Keratinocyte (primary cell): ENCODE data around the gene TSFM.

Experiments used
- EZH2 ChIP-seq: IDR thresholded peaks from one replicate; pipeline ENCODE4 v1.6.1; 2012; ENCODE audit warnings: inconsistent platforms, mild to moderate bottlenecking, low read length, moderate library complexity
- TF ChIP-seq, protein P1 (sequence below), 3 experiments: IDR thresholded peaks in 1 of 3; conservative IDR thresholded peaks in 1 of 3; optimal IDR thresholded peaks in 1 of 3; 2 replicates in 2 of 3; 3 replicates in 1 of 3; pipeline versions ENCODE3 to v1.5.1; 2011; ENCODE audit warnings: low read length in 3 of 3, mild to moderate bottlenecking in 3 of 3, moderate library complexity in 2 of 3, control low read depth in 1 of 3, inconsistent platforms in 1 of 3; ENCODE audit not compliant: insufficient read depth in 2 of 3; ENCODE audit errors: extremely low read depth in 1 of 3

DNA sequence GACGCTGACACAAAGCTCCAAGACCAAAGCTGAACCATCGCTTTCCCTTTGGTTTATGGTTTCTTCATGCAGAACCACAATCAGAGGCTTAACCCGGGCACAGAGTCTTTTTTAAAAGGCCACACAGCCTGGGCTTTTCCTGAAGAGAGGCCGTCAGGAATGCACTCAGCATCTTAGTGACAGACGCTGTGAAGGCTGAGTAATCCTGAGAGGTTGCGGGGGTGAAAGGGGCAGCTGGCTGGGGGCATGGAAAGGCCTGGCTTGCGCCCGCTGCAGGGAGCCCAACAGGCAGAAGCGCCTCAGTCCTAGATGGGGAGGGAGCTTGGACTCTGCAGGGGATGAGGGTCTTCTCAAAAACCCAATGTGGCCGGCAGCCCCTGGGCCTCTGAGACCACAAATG is 50.4 kb downstream of the TSFM start:
- TF ChIP-seq EZH2: no peak
- TF ChIP-seq, protein P1, sequence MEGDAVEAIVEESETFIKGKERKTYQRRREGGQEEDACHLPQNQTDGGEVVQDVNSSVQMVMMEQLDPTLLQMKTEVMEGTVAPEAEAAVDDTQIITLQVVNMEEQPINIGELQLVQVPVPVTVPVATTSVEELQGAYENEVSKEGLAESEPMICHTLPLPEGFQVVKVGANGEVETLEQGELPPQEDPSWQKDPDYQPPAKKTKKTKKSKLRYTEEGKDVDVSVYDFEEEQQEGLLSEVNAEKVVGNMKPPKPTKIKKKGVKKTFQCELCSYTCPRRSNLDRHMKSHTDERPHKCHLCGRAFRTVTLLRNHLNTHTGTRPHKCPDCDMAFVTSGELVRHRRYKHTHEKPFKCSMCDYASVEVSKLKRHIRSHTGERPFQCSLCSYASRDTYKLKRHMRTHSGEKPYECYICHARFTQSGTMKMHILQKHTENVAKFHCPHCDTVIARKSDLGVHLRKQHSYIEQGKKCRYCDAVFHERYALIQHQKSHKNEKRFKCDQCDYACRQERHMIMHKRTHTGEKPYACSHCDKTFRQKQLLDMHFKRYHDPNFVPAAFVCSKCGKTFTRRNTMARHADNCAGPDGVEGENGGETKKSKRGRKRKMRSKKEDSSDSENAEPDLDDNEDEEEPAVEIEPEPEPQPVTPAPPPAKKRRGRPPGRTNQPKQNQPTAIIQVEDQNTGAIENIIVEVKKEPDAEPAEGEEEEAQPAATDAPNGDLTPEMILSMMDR (optimal IDR thresholded peaks at IDR 0.05 in 1 of 3, IDR thresholded peaks at IDR 0.05 in 1 of 3, conservative IDR thresholded peaks at IDR 0.05 in 1 of 3; ENCODE audit: extremely low read depth in 1 of 3, insufficient read depth in 2 of 3, low read length in 3 of 3): no peak
